HepG2 (cell line): ENCODE data around the gene ALCAM. TPM values are rescaled to one million over a fixed set of nuclear protein-coding genes. Genes with fewer than 3 reads are reported as not detected.

ENCODE experiments used
- BCLAF1 ChIP-seq: fragments of 450-650 bp; IDR thresholded peaks from 2 replicates; pipeline ENCODE4 v1.6.1; 2017; ENCODE audit warnings: mild to moderate bottlenecking
- CBX1 ChIP-seq: IDR thresholded peaks from one replicate; pipeline ENCODE4 v1.6.1; 2016; ENCODE audit warnings: antibody characterized with exemption, low read depth
- FOXP4 ChIP-seq: sonication (generic); formaldehyde crosslinking; IDR thresholded peaks from 2 replicates; pipeline ENCODE4 v1.4.0; 2020; ENCODE audit warnings: missing genetic modification reagents
- HNRNPH1 ChIP-seq: fragments of 200-400 bp; formaldehyde crosslinking; optimal IDR thresholded peaks from 2 replicates; pipeline ENCODE3; 2017; ENCODE audit warnings: mild to moderate bottlenecking, low read depth, low read length
- NFE2L2 ChIP-seq: fragments of 150-350 bp; IDR thresholded peaks from 2 replicates; pipeline ENCODE4 v1.6.1; 2014; ENCODE audit warnings: low read length
- NFIC ChIP-seq: IDR thresholded peaks from 2 replicates; pipeline ENCODE4 v1.6.1; 2012; ENCODE audit warnings: mild to moderate bottlenecking, low read length, inconsistent platforms
- RFX5 ChIP-seq: IDR thresholded peaks from 2 replicates; pipeline ENCODE4 v1.6.1; 2011; ENCODE audit warnings: low read depth, low read length, improper control_type of control experiment
- SIX4 ChIP-seq: sonication (generic); formaldehyde crosslinking; IDR thresholded peaks from 2 replicates; pipeline ENCODE4 v1.4.0; 2020; ENCODE audit warnings: missing genetic modification reagents
- SMAD9 ChIP-seq: sonication (generic); formaldehyde crosslinking; IDR thresholded peaks from 2 replicates; pipeline ENCODE4 v1.5.1; 2020; ENCODE audit warnings: mild to moderate bottlenecking, missing genetic modification reagents
- SOX6 ChIP-seq, 2 experiments: fragments of 450-650 bp in 1 of 2; sonication (generic) in 1 of 2; formaldehyde crosslinking in 1 of 2; IDR thresholded peaks; 2 replicates each; pipeline versions ENCODE4 v1.4.0 to v1.6.1; 2017 to 2020; ENCODE audit warnings: antibody characterized with exemption in 1 of 2, mild to moderate bottlenecking in 1 of 2, missing genetic modification reagents in 1 of 2
- YEATS4 ChIP-seq: sonication (generic); formaldehyde crosslinking; IDR thresholded peaks from 2 replicates; pipeline ENCODE4 v1.4.0; 2020; ENCODE audit warnings: missing genetic modification reagents, borderline replicate concordance
- ZBTB34 ChIP-seq: sonication (generic); formaldehyde crosslinking; IDR thresholded peaks from 2 replicates; pipeline ENCODE4 v1.8.0; 2022; ENCODE audit warnings: mild to moderate bottlenecking, missing genetic modification reagents
- ZBTB38 ChIP-seq: sonication (generic); formaldehyde crosslinking; IDR thresholded peaks from 2 replicates; pipeline ENCODE4 v1.5.1; 2020; ENCODE audit warnings: mild to moderate bottlenecking, missing genetic modification reagents
- ZNF17 ChIP-seq: sonication (generic); formaldehyde crosslinking; IDR thresholded peaks from 2 replicates; pipeline ENCODE4 v1.5.0; 2020; ENCODE audit warnings: mild to moderate bottlenecking, missing genetic modification reagents
- ZNF326 ChIP-seq: sonication (generic); formaldehyde crosslinking; IDR thresholded peaks from 2 replicates; pipeline ENCODE4 v1.4.0; 2020; ENCODE audit warnings: missing genetic modification reagents, borderline replicate concordance
- ZNF350 ChIP-seq: sonication (generic); formaldehyde crosslinking; IDR thresholded peaks from 2 replicates; pipeline ENCODE4 v1.4.0; 2020; ENCODE audit warnings: mild to moderate bottlenecking, low read depth, missing genetic modification reagents, borderline replicate concordance
- ZNF513 ChIP-seq: sonication (generic); formaldehyde crosslinking; conservative IDR thresholded peaks from 2 replicates; pipeline ENCODE4 v1.5.0; 2020; ENCODE audit warnings: missing genetic modification reagents
- ZNF672 ChIP-seq: sonication (generic); formaldehyde crosslinking; IDR thresholded peaks from 2 replicates; pipeline ENCODE4 v1.8.1; 2022; ENCODE audit warnings: missing genetic modification reagents
- ZSCAN21 ChIP-seq: sonication (generic); formaldehyde crosslinking; IDR thresholded peaks from 2 replicates; pipeline ENCODE4 v1.8.0; 2022; ENCODE audit warnings: mild to moderate bottlenecking, missing genetic modification reagents, moderate library complexity, borderline replicate concordance
- polyA plus RNA-seq, 8 experiments: library from polyadenylated mRNA; depleted of rRNA in 3 of 8; stranded (reverse) in 7 of 8; unstranded in 1 of 8; fragments of >200 nt; fragmentation: Illumina TruSeq in 4 of 8; extraction: Trizol in 4 of 8; gene quantifications; 2 replicates each; pipeline versions ENCODE4 v1.2.1 to v1.2.3, GENCODE V29; 2011 to 2016; ENCODE audit warnings: low read depth in 4 of 8, missing spikeins in 1 of 8, mixed read lengths in 1 of 8; ENCODE audit not compliant: insufficient read depth in 1 of 8
- total RNA-seq, 5 experiments: library from RNA; depleted of rRNA; stranded (reverse); fragments of >200 nt; fragmentation: Illumina TruSeq; extraction: Trizol; gene quantifications; 2 replicates each; pipeline ENCODE4 v1.2.3, GENCODE V29; 2016; ENCODE audit warnings: low read depth in 1 of 5
- TF ChIP-seq, protein P1 (sequence below): IDR thresholded peaks from 2 replicates; pipeline ENCODE4 v1.6.1; 2016; ENCODE audit warnings: missing biosample characterization, missing genetic modification reagents, low read depth

The ALCAM gene
- total and polyA plus RNA-seq, 2 of the 13 experiments (the other 11 are each of a cell fraction or from before 2014, with no cell fraction given), result 26.0 to 33.1 TPM

DNA sequence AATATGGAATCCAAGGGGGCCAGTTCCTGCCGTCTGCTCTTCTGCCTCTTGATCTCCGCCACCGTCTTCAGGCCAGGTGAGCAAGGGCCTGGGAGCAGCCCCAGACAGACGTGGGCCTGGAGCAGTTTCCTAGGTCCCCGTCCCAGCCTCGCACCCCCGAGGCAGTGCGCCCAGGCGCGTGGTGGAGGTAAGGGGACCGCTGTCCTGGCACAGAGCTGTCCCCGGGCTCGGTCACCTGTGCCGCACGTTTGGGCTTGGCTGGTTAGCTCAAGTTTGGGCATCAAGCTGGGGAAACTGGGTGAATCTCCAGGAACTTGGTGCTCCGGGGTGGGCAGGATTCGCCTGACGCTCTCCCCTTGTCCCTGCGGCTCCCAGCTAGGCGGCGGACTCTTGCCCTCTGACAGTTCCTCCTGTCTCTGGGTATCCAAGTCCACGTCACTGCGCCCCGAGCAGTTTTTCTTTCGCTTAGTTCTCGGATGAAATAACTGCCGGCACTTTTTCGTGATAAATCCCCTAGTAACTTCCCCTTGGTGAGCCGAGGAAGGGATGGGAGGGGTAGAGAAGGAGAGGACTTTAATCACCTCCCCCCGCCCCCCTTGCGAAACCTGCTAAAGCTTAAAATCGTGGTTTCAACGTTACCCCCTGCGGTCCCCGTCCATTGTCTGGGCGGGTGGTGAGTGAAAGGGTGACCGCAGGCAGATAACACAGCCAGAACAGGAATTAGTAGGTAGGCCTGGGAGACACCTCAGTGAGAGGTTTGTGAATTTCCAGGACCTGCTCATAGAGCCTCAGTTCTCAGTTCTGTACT lies 901 bp downstream of the ALCAM start (continued):
- TF ChIP-seq FOXP4 (no peak), SOX6 (IDR thresholded peaks at IDR 0.05) (no peak), SOX6 (CRISPR knock-in tag; IDR thresholded peaks at IDR 0.05) (no peak), NFE2L2 (no peak), ZNF350 (CRISPR knock-in tag) (peak; percentile 14; the same call in 1 of the 2 replicates), HNRNPH1 (no peak), ZBTB38 (CRISPR knock-in tag) (no peak), BCLAF1 (no peak), ZNF513 (CRISPR knock-in tag) (no peak), ZBTB34 (no peak), ZNF326 (CRISPR knock-in tag) (no peak), SIX4 (CRISPR knock-in tag) (no peak), ZNF17 (CRISPR knock-in tag) (no peak), CBX1 (no peak), ZNF672 (CRISPR knock-in tag) (no peak), SMAD9 (CRISPR knock-in tag) (no peak), RFX5 (no peak), NFIC (no peak), YEATS4 (CRISPR knock-in tag) (no peak; the same call in 1 of the 2 replicates), ZSCAN21 (0 out of 2 replicates have a peak, but pooled peaks have one; percentile 14)
- TF ChIP-seq, protein P1, sequence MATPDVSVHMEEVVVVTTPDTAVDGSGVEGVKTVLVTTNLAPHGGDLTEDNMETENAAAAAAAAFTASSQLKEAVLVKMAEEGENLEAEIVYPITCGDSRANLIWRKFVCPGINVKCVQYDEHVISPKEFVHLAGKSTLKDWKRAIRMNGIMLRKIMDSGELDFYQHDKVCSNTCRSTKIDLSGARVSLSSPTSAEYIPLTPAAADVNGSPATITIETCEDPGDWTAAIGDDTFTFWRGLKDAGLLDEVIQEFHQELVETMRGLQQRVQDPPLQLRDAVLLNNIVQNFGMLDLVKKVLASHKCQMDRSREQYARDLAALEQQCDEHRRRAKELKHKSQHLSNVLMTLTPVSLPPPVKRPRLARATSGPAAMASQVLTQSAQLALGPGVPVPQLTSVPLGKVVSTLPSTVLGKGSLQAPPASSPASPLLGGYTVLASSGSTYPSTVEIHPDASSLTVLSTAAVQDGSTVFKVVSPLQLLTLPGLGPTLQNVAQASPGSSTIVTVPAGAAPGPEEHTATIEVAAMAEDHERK (CRISPR knock-in tag), result no peak
